RWPE2 (cell line): ENCODE data around the gene ARID5B.
A peak's percentile ranks its signal among the peaks of the same experiment; 100 is the strongest.

Experiments used
- ATAC-seq: fragments of 200-7000 bp; cut with Tn5 transposase; 3 replicates; pipeline ENCODE4 v1.9.1; 2021; ENCODE audit warnings: low read depth
- DNase-seq: peaks from one replicate; pipeline ENCODE4 v3.0.0-alpha.2; 2020; ENCODE audit warnings: low spot score
- H3K27ac ChIP-seq: fragments of 450-650 bp; 2 replicates; pipeline ENCODE4 v1.5.1; 2017; ENCODE audit warnings: mild to moderate bottlenecking; ENCODE audit not compliant: poor library complexity, severe bottlenecking
- H3K27me3 ChIP-seq: fragments of 250-450 bp; sonication (Bioruptor Pico); 2 replicates; pipeline ENCODE4 v1.5.1; 2021; ENCODE audit warnings: mild to moderate bottlenecking, moderate library complexity; ENCODE audit not compliant: insufficient read depth, poor library complexity, severe bottlenecking
- H3K36me3 ChIP-seq: fragments of 250-450 bp; sonication (Bioruptor Pico); 2 replicates; pipeline ENCODE4 v1.5.1; 2020; ENCODE audit warnings: low read depth, mild to moderate bottlenecking, moderate library complexity
- H3K4me1 ChIP-seq: fragments of 250-450 bp; sonication (Bioruptor Pico); 2 replicates; pipeline ENCODE4 v1.5.1; 2021; ENCODE audit warnings: mild to moderate bottlenecking, moderate library complexity; ENCODE audit not compliant: insufficient read depth, poor library complexity, severe bottlenecking
- H3K4me3 ChIP-seq: fragments of 250-450 bp; sonication (Bioruptor Pico); 2 replicates; pipeline ENCODE4 v1.5.1; 2021; ENCODE audit warnings: mild to moderate bottlenecking, moderate library complexity; ENCODE audit not compliant: severe bottlenecking
- H3K9me3 ChIP-seq: fragments of 250-450 bp; sonication (Bioruptor Pico); 2 replicates; pipeline ENCODE4 v1.5.1; 2021; ENCODE audit warnings: mild to moderate bottlenecking, moderate library complexity; ENCODE audit not compliant: severe bottlenecking
- TF ChIP-seq, protein P1 (sequence below): fragments of 450-650 bp; IDR thresholded peaks from one replicate; pipeline ENCODE4 v1.5.1; 2017; ENCODE audit warnings: mild to moderate bottlenecking, moderate library complexity; ENCODE audit not compliant: poor library complexity, severe bottlenecking

Gene ARID5B

DNA sequence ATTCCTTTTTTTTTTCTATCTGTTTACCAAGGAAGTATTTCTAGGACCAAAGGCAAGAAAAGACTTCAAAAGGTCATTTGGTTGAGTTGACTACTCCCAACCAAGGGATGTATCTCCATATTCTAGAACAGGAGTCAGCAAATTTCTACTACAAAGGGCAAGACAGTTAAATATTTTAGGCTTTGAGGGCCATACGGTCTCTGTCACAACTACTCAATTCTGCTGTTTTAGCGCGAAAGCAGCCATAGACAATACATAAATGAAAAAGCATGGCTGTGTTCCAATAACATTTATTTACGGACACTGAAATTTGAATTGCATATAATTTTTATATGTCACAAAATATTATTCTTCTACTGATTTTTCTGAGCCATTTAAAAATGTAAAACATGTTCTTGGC is 8.5 kb upstream of the ARID5B start:
- Histone ChIP-seq H3K36me3 (no peaks in the 10 kb centered on the region), H3K4me1 (peaks cover 17% of the 10 kb centered on the region), H3K27me3 (no peaks in the 10 kb centered on the region), H3K4me3 (no peak overlapping the region), H3K9me3 (no peaks in the 10 kb centered on the region), H3K27ac (no peak overlapping the region)
- TF ChIP-seq, protein P1, sequence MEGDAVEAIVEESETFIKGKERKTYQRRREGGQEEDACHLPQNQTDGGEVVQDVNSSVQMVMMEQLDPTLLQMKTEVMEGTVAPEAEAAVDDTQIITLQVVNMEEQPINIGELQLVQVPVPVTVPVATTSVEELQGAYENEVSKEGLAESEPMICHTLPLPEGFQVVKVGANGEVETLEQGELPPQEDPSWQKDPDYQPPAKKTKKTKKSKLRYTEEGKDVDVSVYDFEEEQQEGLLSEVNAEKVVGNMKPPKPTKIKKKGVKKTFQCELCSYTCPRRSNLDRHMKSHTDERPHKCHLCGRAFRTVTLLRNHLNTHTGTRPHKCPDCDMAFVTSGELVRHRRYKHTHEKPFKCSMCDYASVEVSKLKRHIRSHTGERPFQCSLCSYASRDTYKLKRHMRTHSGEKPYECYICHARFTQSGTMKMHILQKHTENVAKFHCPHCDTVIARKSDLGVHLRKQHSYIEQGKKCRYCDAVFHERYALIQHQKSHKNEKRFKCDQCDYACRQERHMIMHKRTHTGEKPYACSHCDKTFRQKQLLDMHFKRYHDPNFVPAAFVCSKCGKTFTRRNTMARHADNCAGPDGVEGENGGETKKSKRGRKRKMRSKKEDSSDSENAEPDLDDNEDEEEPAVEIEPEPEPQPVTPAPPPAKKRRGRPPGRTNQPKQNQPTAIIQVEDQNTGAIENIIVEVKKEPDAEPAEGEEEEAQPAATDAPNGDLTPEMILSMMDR, result no peak
- no peak for ATAC-seq
- no peak for DNase-seq

GRCh38 chr10:61894133-61894532 is 7.4 kb upstream of the ARID5B start:
- Histone ChIP-seq H3K36me3 (no peaks in the 10 kb centered on the region), H3K27ac (no peak overlapping the region)
- no peak for ATAC-seq

GRCh38 chr10:61895898-61896600 is 5.5 kb upstream of the ARID5B start:
- no peak; the same call in 2 of the 3 replicates for ATAC-seq
- H3K9me3 ChIP-seq, result no peaks in the 10 kb centered on the region
- TF ChIP-seq, protein P1, result no peak
- no peak for DNase-seq
- no peaks in the 10 kb centered on the region for H3K27me3 ChIP-seq
- H3K27ac ChIP-seq, result no peak overlapping the region
- H3K4me1 ChIP-seq, result peaks cover 24% of the 10 kb centered on the region
- H3K36me3 ChIP-seq, result no peaks in the 10 kb centered on the region
- H3K4me3 ChIP-seq, result no peak overlapping the region

More at GRCh38 chr10:61894133-61894532, 7.4 kb upstream of the ARID5B start:
- H3K4me3 ChIP-seq, result no peak overlapping the region
- H3K27me3 ChIP-seq, result no peaks in the 10 kb centered on the region
- TF ChIP-seq, protein P1, result no peak
- DNase-seq, result no peak
- H3K4me1 ChIP-seq, result peaks cover 29% of the 10 kb centered on the region
- H3K9me3 ChIP-seq, result no peaks in the 10 kb centered on the region

- H3K9me3 ChIP-seq, result no peaks in the 10 kb centered on the region
- DNase-seq (no peak), ATAC-seq (no peak)
- peak overlapping the region; percentile 96 for H3K27ac ChIP-seq
- no peaks in the 10 kb centered on the region for H3K27me3 ChIP-seq
- H3K4me3 ChIP-seq, result no peak overlapping the region
- TF ChIP-seq, protein P1, result peak; percentile 63
- H3K4me1 ChIP-seq, result peaks cover 21% of the 10 kb centered on the region
- no peaks in the 10 kb centered on the region for H3K36me3 ChIP-seq
Measured at GRCh38 chr10:61896854-61897661, 4.4 kb upstream of the ARID5B start.
